OCI-LY3 (cell line): ENCODE results near the gene HMG20A.

Source experiments
- H2AFZ ChIP-seq: fragments of 200-600, 300-600 bp; shearing (Covaris generic); 2 replicates; pipeline ENCODE4 v1.6.0; 2014; ENCODE audit warnings: antibody characterized with exemption, low read depth, low read length
- H3K27ac ChIP-seq: fragments of 200-600, 300-600 bp; sonication (generic); 2 replicates; pipeline ENCODE4 v1.5.1; 2014; ENCODE audit warnings: mild to moderate bottlenecking, low read length, moderate library complexity, mixed read lengths
- H3K27me3 ChIP-seq: fragments of 200-600, 300-600 bp; sonication (generic); 2 replicates; pipeline ENCODE4 v1.6.1; 2014; ENCODE audit warnings: low read depth, low read length, mixed read lengths
- H3K36me3 ChIP-seq: fragments of 200-600, 300-600 bp; sonication (generic); replicated peaks from 2 replicates; pipeline ENCODE3; 2014; ENCODE audit warnings: low read depth, low read length, mixed read lengths
- H3K4me1 ChIP-seq: fragments of 300-600, 200-600 bp; sonication (generic); 2 replicates; pipeline ENCODE4 v1.6.1; 2014; ENCODE audit warnings: low read length, mixed read lengths
- H3K4me2 ChIP-seq: fragments of 200-600, 300-600 bp; sonication (generic); 2 replicates; pipeline ENCODE4 v1.6.1; 2014; ENCODE audit warnings: low read length, mixed read lengths
- H3K4me3 ChIP-seq: fragments of 300-600, 200-600 bp; sonication (generic); 2 replicates; pipeline ENCODE4 v1.5.1; 2014; ENCODE audit warnings: antibody characterized with exemption, mild to moderate bottlenecking, low read length, moderate library complexity
- H3K79me2 ChIP-seq: fragments of 300-600, 200-600 bp; shearing (Covaris generic); 2 replicates; pipeline ENCODE4 v1.6.1; 2014; ENCODE audit warnings: mild to moderate bottlenecking, low read length, mixed read lengths
- H3K9ac ChIP-seq: fragments of 300-600, 200-600 bp; shearing (Covaris generic); 2 replicates; pipeline ENCODE4 v1.6.0; 2014; ENCODE audit warnings: mild to moderate bottlenecking, low read length, moderate library complexity
- H3K9me3 ChIP-seq: fragments of 200-600, 300-600 bp; shearing (Covaris generic); 2 replicates; pipeline ENCODE4 v1.6.1; 2014; ENCODE audit warnings: low read length, mixed read lengths; ENCODE audit not compliant: insufficient read depth
- H4K20me1 ChIP-seq: fragments of 200-600, 300-600 bp; sonication (generic); 2 replicates; pipeline ENCODE4 v1.6.1; 2016; ENCODE audit warnings: low read length, mixed read lengths; ENCODE audit not compliant: insufficient read depth
- EZH2phosphoT487 ChIP-seq: fragments of 200-600 bp; shearing (Covaris generic); IDR thresholded peaks from 2 replicates; pipeline ENCODE4 v1.6.1; 2018; ENCODE audit warnings: antibody characterized with exemption, mixed run types, low read depth
- TF ChIP-seq, protein P1 (sequence below): fragments of 200-600, 300-600 bp; sonication (generic); IDR thresholded peaks from 2 replicates; pipeline ENCODE4 v1.5.1; 2014; ENCODE audit warnings: antibody characterized with exemption, low read length, low read depth

HMG20A gene

DNA sequence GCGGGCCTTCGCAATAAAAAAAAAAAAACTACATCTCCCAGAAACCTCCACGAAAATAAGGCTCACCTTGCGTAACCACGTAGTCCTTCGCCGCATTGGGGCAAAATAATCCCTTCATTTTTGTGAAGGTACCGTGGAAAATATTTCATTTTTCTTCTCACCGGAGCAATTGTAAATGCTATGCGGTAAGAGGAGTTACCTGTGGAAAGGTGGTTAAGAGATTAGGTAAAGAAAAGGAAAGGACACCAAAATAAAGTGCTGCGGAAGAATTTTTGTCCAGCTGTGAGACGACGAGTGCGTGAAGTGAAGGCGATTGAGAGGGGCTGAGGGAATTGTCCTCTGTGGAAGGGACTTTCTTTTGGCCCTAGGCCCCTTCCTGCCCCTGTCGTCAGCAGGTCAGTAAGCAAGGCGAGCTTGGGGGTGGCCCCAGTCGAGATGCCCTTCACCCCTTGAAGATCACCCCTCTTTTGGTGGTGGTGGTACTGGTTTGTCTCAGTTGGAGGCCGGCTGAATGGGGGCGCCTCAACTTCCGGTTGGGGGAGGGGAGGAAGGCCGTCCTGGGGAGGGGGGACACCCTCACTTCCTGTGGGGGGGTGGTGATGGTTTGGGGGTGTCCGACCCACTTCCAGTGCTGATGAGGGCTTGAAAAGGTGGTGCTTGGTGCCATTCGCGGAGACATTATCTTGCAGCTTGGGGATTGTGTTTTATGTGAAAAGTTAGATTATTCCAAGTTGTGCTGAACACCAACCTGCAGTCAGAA lies at the start of gene HMG20A:
Gene HMG20A, plus strand, starts transcription at position 279 of the 760 bp plus-strand sequence. CDS start 37,520 bp downstream, outside the sequence.
- no peaks in the 10 kb centered on the region for H3K36me3 ChIP-seq
- H3K4me1 ChIP-seq, result peaks cover 23% of the 10 kb centered on the region
- TF ChIP-seq EZH2phosphoT487, result no peak
- TF ChIP-seq, protein P1, sequence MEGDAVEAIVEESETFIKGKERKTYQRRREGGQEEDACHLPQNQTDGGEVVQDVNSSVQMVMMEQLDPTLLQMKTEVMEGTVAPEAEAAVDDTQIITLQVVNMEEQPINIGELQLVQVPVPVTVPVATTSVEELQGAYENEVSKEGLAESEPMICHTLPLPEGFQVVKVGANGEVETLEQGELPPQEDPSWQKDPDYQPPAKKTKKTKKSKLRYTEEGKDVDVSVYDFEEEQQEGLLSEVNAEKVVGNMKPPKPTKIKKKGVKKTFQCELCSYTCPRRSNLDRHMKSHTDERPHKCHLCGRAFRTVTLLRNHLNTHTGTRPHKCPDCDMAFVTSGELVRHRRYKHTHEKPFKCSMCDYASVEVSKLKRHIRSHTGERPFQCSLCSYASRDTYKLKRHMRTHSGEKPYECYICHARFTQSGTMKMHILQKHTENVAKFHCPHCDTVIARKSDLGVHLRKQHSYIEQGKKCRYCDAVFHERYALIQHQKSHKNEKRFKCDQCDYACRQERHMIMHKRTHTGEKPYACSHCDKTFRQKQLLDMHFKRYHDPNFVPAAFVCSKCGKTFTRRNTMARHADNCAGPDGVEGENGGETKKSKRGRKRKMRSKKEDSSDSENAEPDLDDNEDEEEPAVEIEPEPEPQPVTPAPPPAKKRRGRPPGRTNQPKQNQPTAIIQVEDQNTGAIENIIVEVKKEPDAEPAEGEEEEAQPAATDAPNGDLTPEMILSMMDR, result peak; percentile 19; the same call in 1 of the 2 replicates
- no peaks in the 10 kb centered on the region for H3K9me3 ChIP-seq
- H3K79me2 ChIP-seq, result peaks cover 86% of the 10 kb centered on the region
- H2AFZ ChIP-seq, result peak within 1 kb of the TSS; percentile 95
- H3K27ac ChIP-seq, result peak within 1 kb of the TSS; percentile 80
- H3K4me2 ChIP-seq, result peak within 1 kb of the TSS; percentile 88
- H3K9ac ChIP-seq, result peak within 1 kb of the TSS; percentile 90
- H3K4me3 ChIP-seq, result peak within 1 kb of the TSS; percentile 84
- H3K27me3 ChIP-seq, result no peaks in the 10 kb centered on the region
- peaks cover 19% of the 10 kb centered on the region; the same call in 1 of the 2 replicates for H4K20me1 ChIP-seq

DNA sequence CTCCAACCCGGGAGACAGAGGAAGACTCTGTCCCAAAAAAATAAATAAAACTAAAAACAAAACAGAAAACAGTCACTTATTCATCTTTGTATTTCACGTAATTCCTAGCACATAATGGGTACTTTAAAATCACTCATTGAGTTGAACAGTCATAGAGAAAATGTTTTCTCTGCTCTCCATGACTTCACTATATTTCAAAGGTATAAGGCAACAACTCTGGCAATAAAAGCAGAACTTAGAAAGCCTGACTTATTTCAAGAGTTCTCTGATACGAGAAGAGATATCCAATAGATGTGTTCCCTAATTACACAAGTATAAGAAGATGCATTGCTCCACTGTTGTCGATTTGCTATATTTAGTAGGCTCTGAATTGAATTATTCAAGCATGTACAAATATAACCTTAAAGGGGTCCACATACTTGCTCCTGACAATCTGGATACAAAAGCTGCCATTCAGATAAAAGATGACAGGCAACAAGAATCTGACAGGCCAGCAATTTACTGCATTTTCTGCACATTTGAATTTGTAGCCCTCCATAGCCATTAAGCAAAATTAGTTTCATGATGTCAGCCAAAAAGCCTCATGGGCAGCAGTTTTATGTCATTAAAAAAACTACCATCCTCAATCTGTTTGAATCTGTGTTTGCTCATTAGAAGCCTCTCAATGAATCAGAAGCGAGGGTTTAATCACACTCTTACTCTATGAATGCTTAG lies 48.7 kb upstream of the HMG20A start:
- H3K4me2 ChIP-seq, result peak overlapping the region; percentile 73
- H2AFZ ChIP-seq, result no peak overlapping the region
- H3K36me3 ChIP-seq, result no peaks in the 10 kb centered on the region
- no peaks in the 10 kb centered on the region for H3K9me3 ChIP-seq
- H3K27ac ChIP-seq, result peak overlapping the region; percentile 41
- H4K20me1 ChIP-seq, result peaks cover 27% of the 10 kb centered on the region
- H3K4me3 ChIP-seq, result peak overlapping the region; percentile 46
- peaks cover 38% of the 10 kb centered on the region for H3K79me2 ChIP-seq
- H3K27me3 ChIP-seq, result no peaks in the 10 kb centered on the region
- H3K4me1 ChIP-seq, result peaks cover 42% of the 10 kb centered on the region
- no peak overlapping the region for H3K9ac ChIP-seq
- no peak for TF ChIP-seq EZH2phosphoT487
- TF ChIP-seq, protein P1, result no peak

DNA sequence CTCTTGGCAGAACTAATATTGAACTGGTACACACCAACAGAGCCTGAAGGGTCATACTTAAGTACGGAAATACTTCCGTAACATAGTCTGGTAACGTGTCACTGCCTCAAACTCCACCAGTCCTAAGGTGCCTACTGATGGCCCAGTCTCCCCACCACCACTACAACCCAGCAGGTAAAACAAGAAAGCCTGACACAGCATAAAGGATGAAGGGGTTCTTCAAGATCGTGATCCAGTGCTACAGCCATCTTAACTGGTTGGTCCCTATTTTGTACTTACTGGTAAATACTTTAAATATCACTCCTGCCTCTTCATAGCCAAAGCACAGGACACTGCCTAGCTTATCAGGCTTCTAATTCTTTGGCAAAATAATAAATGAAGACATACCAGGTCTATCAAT lies 47.2 kb upstream of the HMG20A start:
- Histone ChIP-seq H3K4me2 (no peak overlapping the region), H3K79me2 (peaks cover 41% of the 10 kb centered on the region), H4K20me1 (peaks cover 30% of the 10 kb centered on the region), H2AFZ (no peak overlapping the region), H3K9ac (no peak overlapping the region), H3K4me1 (peaks cover 42% of the 10 kb centered on the region), H3K4me3 (no peak overlapping the region), H3K27me3 (no peaks in the 10 kb centered on the region), H3K36me3 (no peaks in the 10 kb centered on the region), H3K27ac (no peak overlapping the region), H3K9me3 (no peaks in the 10 kb centered on the region)
- TF ChIP-seq, protein P1, result no peak

DNA sequence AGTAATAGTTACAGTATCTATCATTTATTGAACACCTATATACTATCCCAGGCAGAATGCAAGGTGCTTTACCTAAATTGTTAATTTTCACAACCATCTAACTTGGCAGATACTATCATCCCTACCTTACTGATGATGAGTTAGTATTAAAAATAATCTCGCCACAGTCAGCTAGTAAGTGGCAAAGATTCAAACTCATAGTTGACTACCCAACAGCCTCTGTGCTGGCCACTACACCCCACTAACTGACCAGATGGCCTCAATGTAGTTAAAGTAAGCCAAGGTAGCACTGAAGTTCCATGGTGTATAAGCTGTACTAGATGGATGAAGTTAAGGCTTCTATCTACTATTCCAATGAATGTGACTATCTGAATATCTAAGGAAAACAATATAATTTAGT lies 45.6 kb upstream of the HMG20A start:
- Histone ChIP-seq H3K4me2 (no peak overlapping the region), H3K9ac (no peak overlapping the region), H3K4me3 (no peak overlapping the region), H4K20me1 (peaks cover 28% of the 10 kb centered on the region), H3K27ac (no peak overlapping the region), H3K36me3 (no peaks in the 10 kb centered on the region), H2AFZ (no peak overlapping the region), H3K27me3 (no peaks in the 10 kb centered on the region), H3K4me1 (peaks cover 25% of the 10 kb centered on the region), H3K79me2 (peaks cover 33% of the 10 kb centered on the region), H3K9me3 (no peaks in the 10 kb centered on the region)
- TF ChIP-seq, protein P1, result no peak
- no peak for TF ChIP-seq EZH2phosphoT487
